ENCODE data around the gene CMTR2. TPM values are rescaled to one million over a fixed set of nuclear protein-coding genes. Genes with fewer than 3 reads are reported as not detected.

CMTR2 gene
- total RNA-seq, 1 donor from 2014 or later, result 20.7 TPM

Other genes with a start within 250 kb of the CMTR2 start
- gene HYDIN, start 58.7 kb downstream of the CMTR2 start, total RNA-seq, result not detected in 2 replicates
- gene CALB2, start 69.3 kb upstream of the CMTR2 start, total RNA-seq, result not detected in 2 replicates
- gene TLE7, start 152.7 kb upstream of the CMTR2 start, total RNA-seq, result not detected in 2 replicates
- gene ZNF23, start 172.8 kb upstream of the CMTR2 start, total RNA-seq, result 4.9 and 5.6 TPM in 2 replicates
- gene ZNF19, start 199.9 kb upstream of the CMTR2 start, total RNA-seq, result 1.8 and 2.8 TPM in 2 replicates
- not detected in 2 replicates for gene CHST4, start 237.0 kb upstream of the CMTR2 start, total RNA-seq